Lower leg skin (tissue), 3 donors: Measurements from ENCODE around the gene STARD3.

Source experiments
- CTCF ChIP-seq, 3 donors: fragments of 450-650 bp; IDR thresholded peaks; one replicate each; pipeline ENCODE4 v1.5.1; 2016; ENCODE audit warnings: antibody characterized with exemption in 3 of 3, mild to moderate bottlenecking in 3 of 3, moderate library complexity in 2 of 3
- POLR2A ChIP-seq, 2 donors: fragments of 450-650 bp; IDR thresholded peaks; one replicate each; pipeline ENCODE4 v1.6.1; 2016 to 2017; ENCODE audit warnings: antibody characterized with exemption in 2 of 2, mild to moderate bottlenecking in 1 of 2, moderate library complexity in 1 of 2

- TF ChIP-seq POLR2A (IDR thresholded peaks at IDR 0.05) (no peak), CTCF (IDR thresholded peaks at IDR 0.05) (no peak)
These were observed 1.4 kb downstream of the STARD3 start for GRCh38 chr17:39638317-39638716.
